PC-9 (cell line): Measurements from ENCODE around the gene ADGRG2.

Experiments
- CTCF ChIP-seq: fragments of 200-600 bp; sonication (generic); conservative IDR thresholded peaks from 2 replicates; pipeline ENCODE4 v1.6.1; 2017; ENCODE audit warnings: mixed run types, antibody characterized with exemption, mild to moderate bottlenecking, moderate library complexity
- EZH2 ChIP-seq: fragments of 200-600 bp; sonication (generic); IDR thresholded peaks from 2 replicates; pipeline ENCODE4 v1.8.0; 2017; ENCODE audit warnings: antibody characterized with exemption, low read depth

- TF ChIP-seq CTCF, result no peak
- no peak for TF ChIP-seq EZH2
Observed at GRCh38 chrX:18949944-18950301, 172.3 kb downstream of the ADGRG2 start.
